Hepatocyte (in vitro differentiated cells): ENCODE results near the gene PLSCR3.

Source experiments
- CTCF ChIP-seq: fragments of 200-600 bp; sonication (generic); IDR thresholded peaks from 2 replicates; pipeline ENCODE4 v1.5.1; 2016; ENCODE audit warnings: antibody characterized with exemption, mild to moderate bottlenecking; ENCODE audit not compliant: poor library complexity
- EZH2phosphoT487 ChIP-seq: fragments of 200-600 bp; sonication (generic); IDR thresholded peaks from one replicate; pipeline ENCODE4 v1.6.1; 2018; ENCODE audit warnings: antibody characterized with exemption, mild to moderate bottlenecking, low read depth, moderate library complexity; ENCODE audit not compliant: unreplicated experiment, severe bottlenecking

GRCh38 chr17:7396147-7396546 is 1.8 kb upstream of the PLSCR3 start:
- TF ChIP-seq CTCF (no peak), EZH2phosphoT487 (no peak)
